Spleen (tissue), 7 donors: Measurements from ENCODE around the gene NFIX.

Source experiments
- CTCF ChIP-seq, 11 experiments: fragments of 200-600 bp in 7 of 11; fragments of 450-650 bp in 4 of 11; sonication (generic) in 4 of 11; IDR thresholded peaks in 8 of 11; conservative IDR thresholded peaks in 3 of 11; 1 replicate in 7 of 11; 2 replicates in 4 of 11; pipeline versions ENCODE4 v1.4.0 to v1.8.0; 2016 to 2021; ENCODE audit warnings: antibody characterized with exemption in 11 of 11, inconsistent platforms in 4 of 11, mild to moderate bottlenecking in 1 of 11
- POLR2A ChIP-seq, 3 donors: fragments of 450-650 bp; IDR thresholded peaks; one replicate each; pipeline ENCODE4 v1.5.1; 2017; ENCODE audit warnings: antibody characterized with exemption in 3 of 3, mild to moderate bottlenecking in 1 of 3
- donor health status: DM: no; HTN: no; CAD: no; lungs with moderate emphysema.
- donor health status: DM: no; HTN: no; CAD: no.
- donor health status: DM: no; HTN: no; CAD: no.

- no peak for TF ChIP-seq CTCF (IDR thresholded peaks at IDR 0.05 in 8 of 11, conservative IDR thresholded peaks at IDR 0.05 in 3 of 11)
- no peak for TF ChIP-seq POLR2A (IDR thresholded peaks at IDR 0.05)
Measured at GRCh38 chr19:13010038-13010991, 15.0 kb downstream of the NFIX start.
